ENCODE measurements around the gene SP2.

Gene SP2

DNA sequence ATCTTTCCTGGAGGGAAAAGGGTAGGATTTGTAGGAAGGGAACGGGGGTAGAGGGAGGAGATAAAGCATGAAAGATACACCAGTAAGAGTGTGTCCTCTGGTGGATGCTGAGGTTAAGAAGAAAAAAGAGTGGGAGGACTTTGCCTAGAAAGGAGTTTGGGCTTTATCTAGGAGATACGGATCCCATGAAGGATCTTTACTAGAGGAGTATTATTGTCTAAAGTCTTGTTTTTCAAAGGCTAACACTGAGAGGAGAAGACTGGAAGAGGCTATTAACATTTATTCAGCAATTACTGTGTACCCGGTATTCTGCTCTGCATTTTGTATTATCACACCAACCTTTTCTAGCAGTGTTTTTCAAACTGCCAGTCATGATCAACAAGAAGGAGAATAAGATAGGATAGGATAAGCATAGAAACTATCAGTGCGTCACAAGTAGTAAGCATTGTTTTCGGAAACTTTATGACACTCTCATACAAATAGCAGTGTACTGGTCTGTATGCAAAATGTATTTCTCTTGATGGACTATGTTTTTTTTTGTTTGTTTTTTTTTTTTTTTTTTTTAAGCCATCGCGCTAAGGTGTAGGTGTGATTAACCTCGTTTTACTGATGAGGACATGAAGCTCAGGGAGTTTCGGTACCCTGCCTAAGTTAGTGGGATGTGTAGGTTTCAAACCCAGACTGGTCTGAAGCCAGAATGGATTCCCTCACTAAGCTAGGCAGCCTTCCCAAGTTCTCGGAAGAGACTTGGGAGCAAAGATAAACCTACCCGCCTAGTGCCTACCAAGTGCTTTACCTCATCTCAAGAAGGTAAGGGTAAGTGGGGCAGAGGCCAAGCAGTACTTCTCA lies 1.3 kb upstream of the SP2 start:
- DNase-seq (ENCODE audit: low read depth) = no peak
- TF ChIP-seq, protein P1, sequence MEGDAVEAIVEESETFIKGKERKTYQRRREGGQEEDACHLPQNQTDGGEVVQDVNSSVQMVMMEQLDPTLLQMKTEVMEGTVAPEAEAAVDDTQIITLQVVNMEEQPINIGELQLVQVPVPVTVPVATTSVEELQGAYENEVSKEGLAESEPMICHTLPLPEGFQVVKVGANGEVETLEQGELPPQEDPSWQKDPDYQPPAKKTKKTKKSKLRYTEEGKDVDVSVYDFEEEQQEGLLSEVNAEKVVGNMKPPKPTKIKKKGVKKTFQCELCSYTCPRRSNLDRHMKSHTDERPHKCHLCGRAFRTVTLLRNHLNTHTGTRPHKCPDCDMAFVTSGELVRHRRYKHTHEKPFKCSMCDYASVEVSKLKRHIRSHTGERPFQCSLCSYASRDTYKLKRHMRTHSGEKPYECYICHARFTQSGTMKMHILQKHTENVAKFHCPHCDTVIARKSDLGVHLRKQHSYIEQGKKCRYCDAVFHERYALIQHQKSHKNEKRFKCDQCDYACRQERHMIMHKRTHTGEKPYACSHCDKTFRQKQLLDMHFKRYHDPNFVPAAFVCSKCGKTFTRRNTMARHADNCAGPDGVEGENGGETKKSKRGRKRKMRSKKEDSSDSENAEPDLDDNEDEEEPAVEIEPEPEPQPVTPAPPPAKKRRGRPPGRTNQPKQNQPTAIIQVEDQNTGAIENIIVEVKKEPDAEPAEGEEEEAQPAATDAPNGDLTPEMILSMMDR (IDR thresholded peaks at IDR 0.05; ENCODE audit: insufficient read depth, low read depth, low read length, missing control alignments) = peak; percentile 16
- H3K4me3 ChIP-seq (ENCODE audit: low read length) = peak overlapping the region; percentile 86

DNA sequence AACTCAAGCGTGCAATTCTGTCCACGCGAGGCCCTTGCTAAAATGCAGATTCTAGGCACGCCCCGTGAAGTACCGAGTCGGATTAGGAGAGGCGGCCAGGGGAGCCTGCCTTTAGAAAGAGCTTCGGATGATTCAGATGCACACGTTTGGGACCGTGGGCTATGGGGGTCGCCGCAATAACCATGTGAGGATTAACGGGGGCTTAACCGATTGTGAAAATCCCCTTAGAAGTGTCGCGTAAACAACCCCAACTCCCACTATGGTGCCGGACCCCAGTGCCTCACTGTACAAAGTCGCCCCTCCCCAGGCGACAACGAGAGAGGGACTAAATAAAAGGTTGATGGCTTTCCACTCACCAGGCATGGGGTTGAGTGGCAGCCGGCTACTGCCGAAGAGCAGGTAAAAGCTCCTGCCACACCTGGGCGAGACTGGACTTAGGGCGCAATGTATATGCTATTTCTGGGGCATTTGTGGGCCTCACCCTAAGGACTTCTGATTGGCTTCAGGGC lies 635 bp upstream of the SP2 start:
- TF ChIP-seq, protein P1 (IDR thresholded peaks at IDR 0.05; ENCODE audit: insufficient read depth, low read depth, low read length, missing control alignments) = no peak
- peak overlapping the region; percentile 86 for H3K4me3 ChIP-seq (ENCODE audit: low read length)
- DNase-seq (ENCODE audit: low read depth) = peak; percentile 29

DNA sequence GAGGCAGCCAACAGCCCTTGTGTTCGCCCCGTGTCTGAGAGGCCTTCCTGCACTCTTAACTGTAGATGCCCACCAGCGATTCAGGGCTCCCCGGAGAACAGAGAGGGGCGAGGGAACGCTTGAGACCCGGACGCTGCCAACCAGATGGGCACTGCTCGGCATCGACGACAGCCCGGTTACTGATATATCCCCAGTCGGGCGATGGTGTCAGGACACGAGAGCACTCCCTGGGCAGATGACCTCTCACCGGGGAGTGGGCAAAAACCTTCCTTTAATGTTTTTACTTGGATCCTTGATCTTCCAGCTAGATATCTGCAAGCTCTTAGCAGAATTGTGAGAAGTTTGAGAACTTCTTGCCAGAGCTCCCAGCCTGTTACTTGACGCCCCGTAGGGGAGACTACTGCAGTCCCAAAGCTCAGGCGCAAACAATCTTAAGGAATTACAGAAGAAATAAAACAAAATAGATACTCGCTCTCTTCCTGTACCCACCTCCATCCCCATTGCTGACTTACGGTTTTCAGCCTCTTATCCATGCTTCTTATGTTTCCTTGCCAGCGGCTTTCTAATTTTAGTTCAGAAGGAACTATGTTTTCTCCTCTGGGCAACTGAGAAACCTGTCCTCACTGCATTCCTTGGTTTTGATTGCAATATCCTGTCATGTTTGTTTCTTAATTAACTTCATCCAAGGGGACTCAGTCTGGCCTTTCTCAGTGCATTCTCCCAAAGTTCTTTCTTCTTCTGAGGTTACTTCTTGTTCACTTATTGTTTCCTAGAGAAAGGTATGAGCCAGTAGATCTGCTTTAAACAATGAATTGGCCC lies 845 bp downstream of the SP2 start:
- H3K4me3 ChIP-seq (ENCODE audit: low read length) = peak overlapping the region; percentile 89
- DNase-seq (ENCODE audit: low read depth) = peak; percentile 23
- TF ChIP-seq, protein P1 (IDR thresholded peaks at IDR 0.05; ENCODE audit: insufficient read depth, low read depth, low read length, missing control alignments) = no peak

DNA sequence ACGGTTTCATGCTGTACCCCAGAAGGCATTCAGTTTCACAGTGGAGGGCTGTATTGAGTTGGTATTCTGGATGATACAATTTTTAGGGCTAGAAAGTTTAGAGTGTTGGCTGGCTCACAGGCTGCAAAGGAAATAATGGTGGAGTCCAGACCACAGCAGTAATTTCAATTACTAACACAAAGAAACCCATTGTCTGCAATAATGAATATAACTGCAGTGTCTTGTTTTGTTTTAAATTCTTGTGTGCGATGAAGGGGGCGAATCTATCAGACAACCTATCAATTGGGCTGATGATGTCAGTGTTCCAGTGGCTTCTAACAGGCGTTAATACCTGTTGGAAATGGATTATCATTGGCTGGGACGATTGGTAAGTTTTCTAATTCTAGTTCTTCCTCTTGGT lies 1.5 kb downstream of the SP2 start:
- peak overlapping the region; percentile 89 for H3K4me3 ChIP-seq (ENCODE audit: low read length)
- TF ChIP-seq, protein P1 (IDR thresholded peaks at IDR 0.05; ENCODE audit: insufficient read depth, low read depth, low read length, missing control alignments) = no peak

DNA sequence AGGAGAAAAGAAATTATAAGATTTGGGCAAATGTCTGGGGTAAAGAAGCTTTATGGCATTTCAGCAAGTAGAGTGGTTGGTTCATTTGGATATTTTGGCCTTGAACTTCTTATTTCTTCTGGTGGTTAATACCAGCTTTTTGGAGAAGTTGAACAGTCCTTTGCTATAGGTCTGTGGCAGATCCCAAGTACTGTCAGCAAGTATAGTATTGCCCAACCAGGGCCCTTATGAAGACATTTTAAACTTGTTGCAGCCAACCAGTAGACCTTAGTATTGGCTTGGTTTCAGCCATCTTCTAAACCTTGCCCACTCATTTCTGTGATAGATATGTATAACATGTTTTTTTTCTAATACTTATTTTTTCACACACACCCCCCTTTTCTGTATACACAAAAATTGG lies 2.2 kb downstream of the SP2 start:
- DNase-seq (ENCODE audit: low read depth) = no peak
- no peak overlapping the region for H3K4me3 ChIP-seq (ENCODE audit: low read length)
- TF ChIP-seq, protein P1 (IDR thresholded peaks at IDR 0.05; ENCODE audit: insufficient read depth, low read depth, low read length, missing control alignments) = no peak

More for the DNA sequence above, 1.5 kb downstream of the SP2 start:
- no peak for DNase-seq (ENCODE audit: low read depth)

DNA sequence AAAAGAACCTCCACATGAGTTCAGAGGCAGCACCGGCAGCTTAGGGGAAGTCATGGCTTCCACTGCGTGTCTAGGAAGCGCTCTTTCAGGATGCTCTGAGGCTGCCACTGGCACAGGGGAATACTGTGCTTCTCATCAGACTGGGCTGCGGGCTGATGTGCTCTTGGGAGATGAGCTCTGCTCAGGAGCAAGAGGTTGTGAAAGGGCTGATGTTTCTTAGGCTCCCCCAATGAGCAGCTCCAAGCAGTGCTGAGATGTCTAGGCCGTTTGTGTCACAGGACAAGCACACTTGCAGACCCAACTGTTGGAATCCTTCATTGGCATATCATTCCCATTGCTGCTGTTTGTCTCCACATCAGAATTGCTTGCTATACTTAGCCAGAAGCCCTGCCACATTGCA lies 3.6 kb downstream of the SP2 start:
- no peak for DNase-seq (ENCODE audit: low read depth)
- TF ChIP-seq, protein P1 (IDR thresholded peaks at IDR 0.05; ENCODE audit: insufficient read depth, low read depth, low read length, missing control alignments) = no peak
- H3K4me3 ChIP-seq (ENCODE audit: low read length) = no peak overlapping the region

Measured in epithelial cell of esophagus (primary cell).